IPS-18a (cell line): ENCODE data around the gene SAFB.

Experiments used
- H3K27ac ChIP-seq: one replicate; pipeline ENCODE4 v1.5.1; 2013; ENCODE audit warnings: low read length
- H3K27me3 ChIP-seq: one replicate; pipeline ENCODE4 v1.6.1; 2013; ENCODE audit warnings: mild to moderate bottlenecking, low read length; ENCODE audit not compliant: control insufficient read depth, insufficient read depth
- H3K36me3 ChIP-seq: one replicate; pipeline ENCODE4 v1.6.1; 2013; ENCODE audit warnings: low read depth, low read length; ENCODE audit not compliant: control insufficient read depth
- H3K4me1 ChIP-seq: one replicate; pipeline ENCODE4 v1.6.1; 2013; ENCODE audit warnings: low read depth, low read length; ENCODE audit not compliant: control insufficient read depth
- H3K4me3 ChIP-seq: one replicate; pipeline ENCODE4 v1.5.1; 2013; ENCODE audit warnings: low read length
- H3K9ac ChIP-seq: one replicate; pipeline ENCODE4 v1.6.1; 2013; ENCODE audit warnings: mild to moderate bottlenecking, low read length, moderate library complexity
- H3K9me3 ChIP-seq: one replicate; pipeline ENCODE4 v1.6.1; 2013; ENCODE audit warnings: low read depth, low read length; ENCODE audit not compliant: control insufficient read depth

SAFB gene

DNA sequence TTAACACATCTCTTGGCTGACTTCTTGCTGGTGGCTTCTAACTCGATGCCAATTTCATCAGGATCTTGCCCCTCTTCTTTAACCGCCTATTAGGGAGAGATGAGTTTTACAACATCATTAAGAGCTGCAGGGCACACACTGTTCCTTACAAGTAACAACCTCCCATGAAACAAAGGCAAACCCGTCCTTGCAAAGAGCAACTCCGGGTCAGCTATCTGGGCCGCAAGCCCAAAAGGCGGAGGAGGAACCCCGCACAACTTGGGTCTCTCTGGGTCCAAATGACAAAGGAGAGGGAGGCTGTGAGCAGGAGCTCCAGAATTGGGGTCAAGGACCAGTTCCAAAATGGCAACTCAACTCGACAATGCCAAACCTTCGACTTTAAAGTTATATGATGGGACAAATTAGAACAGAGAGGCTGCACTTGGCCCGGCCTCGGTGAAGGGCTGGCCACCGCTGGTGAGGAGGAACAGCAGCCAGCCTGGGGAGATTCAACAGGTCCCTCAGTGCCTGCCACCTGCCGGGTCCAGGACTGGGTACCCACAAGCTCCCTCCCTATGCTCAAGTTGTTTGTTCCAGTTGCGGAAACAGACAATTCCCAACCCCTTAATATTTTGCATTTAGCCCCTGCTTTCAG is 1.5 kb upstream of the SAFB start:
- peaks cover 9% of the 10 kb centered on the region for H3K4me1 ChIP-seq
- peak overlapping the region; percentile 96 for H3K9ac ChIP-seq
- H3K36me3 ChIP-seq = peaks cover 52% of the 10 kb centered on the region
- peak overlapping the region; percentile 93 for H3K4me3 ChIP-seq
- no peak overlapping the region for H3K27ac ChIP-seq
- no peaks in the 10 kb centered on the region for H3K9me3 ChIP-seq
- no peaks in the 10 kb centered on the region for H3K27me3 ChIP-seq

- no peak overlapping the region for H3K27ac ChIP-seq
- H3K36me3 ChIP-seq = peaks cover 58% of the 10 kb centered on the region
- no peaks in the 10 kb centered on the region for H3K27me3 ChIP-seq
- peak overlapping the region; percentile 93 for H3K4me3 ChIP-seq
- peak overlapping the region; percentile 96 for H3K9ac ChIP-seq
- H3K4me1 ChIP-seq = peaks cover 9% of the 10 kb centered on the region
- H3K9me3 ChIP-seq = no peaks in the 10 kb centered on the region
These were observed 878 bp upstream of the SAFB start for GRCh38 chr19:5621945-5622464.

DNA sequence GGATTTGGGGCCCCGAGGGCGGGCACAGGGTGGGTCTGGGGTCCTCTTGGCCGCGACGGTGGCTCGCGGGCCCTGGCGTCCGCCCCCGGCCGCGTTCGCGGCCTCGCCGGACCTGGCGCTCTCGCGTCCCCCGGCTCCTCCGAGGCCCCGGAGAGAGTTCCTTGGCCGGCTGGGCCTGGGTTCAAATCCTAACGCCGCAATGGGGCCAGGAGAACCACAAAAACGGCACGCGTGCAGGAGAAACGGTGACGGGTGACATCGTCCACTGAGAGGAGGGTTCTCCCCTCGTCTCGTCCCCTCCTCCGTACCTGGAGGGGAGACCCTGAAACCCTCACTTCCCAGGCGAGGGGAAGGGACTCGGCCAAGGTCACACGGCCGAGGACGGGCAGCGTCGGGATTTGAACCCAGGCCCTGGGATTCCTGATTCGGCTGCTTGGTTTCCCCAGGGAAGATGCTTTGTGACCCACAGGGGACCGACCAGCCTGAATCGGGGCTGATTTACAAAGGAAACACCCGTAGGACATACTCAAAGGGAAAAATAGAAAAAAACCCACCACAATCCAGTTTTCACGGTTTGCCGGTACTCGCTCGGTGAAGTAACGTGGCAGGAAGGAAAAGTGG is 624 bp downstream of the SAFB start:
- Histone ChIP-seq H3K27me3 (no peaks in the 10 kb centered on the region), H3K4me1 (peaks cover 9% of the 10 kb centered on the region), H3K9me3 (no peaks in the 10 kb centered on the region), H3K36me3 (peaks cover 61% of the 10 kb centered on the region), H3K4me3 (peak overlapping the region; percentile 93), H3K9ac (peak overlapping the region; percentile 96), H3K27ac (peak overlapping the region; percentile 80)

DNA sequence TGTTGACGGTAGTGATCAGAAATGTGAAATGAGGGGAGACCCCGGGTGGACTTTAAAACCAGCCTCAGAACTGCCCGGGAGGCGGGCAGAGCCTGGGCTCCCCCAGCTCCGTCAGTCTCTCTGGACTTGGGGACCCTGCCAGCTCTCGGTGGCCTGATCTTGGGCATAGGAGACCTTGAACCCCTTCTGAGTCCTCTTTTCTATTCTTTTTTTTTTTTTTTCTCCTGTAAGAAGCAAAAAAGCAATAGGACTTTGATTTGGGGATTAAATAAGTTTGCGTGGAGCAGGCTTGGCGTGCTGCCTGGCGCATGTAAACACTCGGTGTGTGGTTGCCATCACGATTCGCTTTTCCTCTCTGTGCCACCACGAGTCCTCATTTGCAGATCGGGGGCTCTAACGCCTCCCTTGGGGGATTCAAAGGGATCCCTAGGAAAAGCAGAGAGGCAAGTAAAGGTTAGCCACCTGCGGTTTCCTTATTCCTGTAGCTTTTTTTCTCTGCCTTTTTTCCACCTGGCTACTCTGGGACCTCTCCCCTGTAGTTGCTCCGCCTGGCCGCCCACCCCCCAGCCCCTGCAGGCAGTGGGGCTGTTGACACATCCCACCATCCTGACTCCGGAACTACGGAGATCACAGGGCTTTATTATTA is 1.3 kb downstream of the SAFB start:
- no peaks in the 10 kb centered on the region for H3K27me3 ChIP-seq
- peaks cover 9% of the 10 kb centered on the region for H3K4me1 ChIP-seq
- H3K36me3 ChIP-seq = peaks cover 61% of the 10 kb centered on the region
- H3K27ac ChIP-seq = peak overlapping the region; percentile 80
- H3K9me3 ChIP-seq = no peaks in the 10 kb centered on the region
- peak overlapping the region; percentile 96 for H3K9ac ChIP-seq
- H3K4me3 ChIP-seq = peak overlapping the region; percentile 93

- peak overlapping the region; percentile 93 for H3K4me3 ChIP-seq
- peak overlapping the region; percentile 96 for H3K9ac ChIP-seq
- no peak overlapping the region for H3K27ac ChIP-seq
- peaks cover 65% of the 10 kb centered on the region for H3K36me3 ChIP-seq
- no peaks in the 10 kb centered on the region for H3K9me3 ChIP-seq
- H3K4me1 ChIP-seq = peaks cover 9% of the 10 kb centered on the region
- no peaks in the 10 kb centered on the region for H3K27me3 ChIP-seq
These were observed 1.9 kb downstream of the SAFB start for GRCh38 chr19:5624741-5625278.

GRCh38 chr19:5625641-5626040 is 2.8 kb downstream of the SAFB start:
- H3K9ac ChIP-seq = no peak overlapping the region
- no peak overlapping the region for H3K4me3 ChIP-seq

DNA sequence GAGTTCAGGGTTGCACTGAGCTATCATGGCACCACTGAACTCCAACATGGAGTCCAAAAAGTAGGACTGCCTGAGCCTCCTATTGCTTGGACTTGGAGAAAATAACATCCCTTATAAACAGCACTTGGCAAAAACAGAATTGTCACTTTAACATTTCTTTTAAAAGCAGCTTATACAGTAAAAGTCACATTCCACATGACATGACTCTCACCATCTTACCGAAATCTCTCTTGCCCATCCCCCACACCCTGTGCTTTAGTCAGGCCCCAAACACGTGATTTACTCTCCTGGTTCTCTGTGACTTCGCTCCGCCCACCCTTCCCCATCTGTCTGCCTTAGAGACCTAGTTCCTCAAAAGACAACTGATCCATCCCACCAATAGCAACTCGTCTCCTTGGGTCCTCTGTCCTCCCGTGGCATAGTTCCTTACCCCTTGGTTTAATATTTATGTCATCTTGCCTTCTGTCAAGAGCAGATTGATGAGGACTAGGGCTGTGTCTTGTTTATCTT is 4.6 kb downstream of the SAFB start:
- peaks cover 66% of the 10 kb centered on the region for H3K36me3 ChIP-seq
- H3K9me3 ChIP-seq = no peaks in the 10 kb centered on the region
- no peak overlapping the region for H3K9ac ChIP-seq
- H3K4me3 ChIP-seq = no peak overlapping the region
- no peaks in the 10 kb centered on the region for H3K27me3 ChIP-seq
- H3K4me1 ChIP-seq = peaks cover 9% of the 10 kb centered on the region
- no peak overlapping the region for H3K27ac ChIP-seq

More at GRCh38 chr19:5625641-5626040, 2.8 kb downstream of the SAFB start:
- Histone ChIP-seq H3K27me3 (no peaks in the 10 kb centered on the region), H3K27ac (no peak overlapping the region), H3K36me3 (peaks cover 61% of the 10 kb centered on the region), H3K9me3 (no peaks in the 10 kb centered on the region), H3K4me1 (peaks cover 9% of the 10 kb centered on the region)

DNA sequence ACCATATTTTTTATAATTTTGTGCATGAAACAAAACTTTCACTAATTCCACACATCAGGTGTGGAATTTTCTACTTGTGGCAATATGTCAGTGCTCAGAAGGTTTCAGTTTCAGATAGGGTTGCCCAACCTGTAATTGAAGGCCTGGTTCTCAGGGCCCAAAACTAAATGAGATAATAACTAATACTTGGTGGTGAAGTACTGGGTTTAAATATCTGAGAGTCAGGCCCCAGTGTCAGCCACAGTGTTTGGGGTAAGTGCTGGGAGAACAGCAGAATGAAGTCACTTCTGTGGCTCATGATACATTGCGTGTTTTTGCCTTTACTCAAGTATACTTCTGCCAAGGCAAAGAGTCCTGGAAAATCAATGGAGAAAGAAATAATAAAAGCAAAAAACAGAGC is 5.6 kb downstream of the SAFB start:
- no peak overlapping the region for H3K4me3 ChIP-seq
- H3K36me3 ChIP-seq = peaks cover 66% of the 10 kb centered on the region
- no peaks in the 10 kb centered on the region for H3K9me3 ChIP-seq
- H3K27ac ChIP-seq = no peak overlapping the region
- peaks cover 9% of the 10 kb centered on the region for H3K4me1 ChIP-seq
- H3K9ac ChIP-seq = no peak overlapping the region
- H3K27me3 ChIP-seq = no peaks in the 10 kb centered on the region

- no peak overlapping the region for H3K27ac ChIP-seq
These were observed 6.1 kb downstream of the SAFB start for GRCh38 chr19:5628919-5629481.

DNA sequence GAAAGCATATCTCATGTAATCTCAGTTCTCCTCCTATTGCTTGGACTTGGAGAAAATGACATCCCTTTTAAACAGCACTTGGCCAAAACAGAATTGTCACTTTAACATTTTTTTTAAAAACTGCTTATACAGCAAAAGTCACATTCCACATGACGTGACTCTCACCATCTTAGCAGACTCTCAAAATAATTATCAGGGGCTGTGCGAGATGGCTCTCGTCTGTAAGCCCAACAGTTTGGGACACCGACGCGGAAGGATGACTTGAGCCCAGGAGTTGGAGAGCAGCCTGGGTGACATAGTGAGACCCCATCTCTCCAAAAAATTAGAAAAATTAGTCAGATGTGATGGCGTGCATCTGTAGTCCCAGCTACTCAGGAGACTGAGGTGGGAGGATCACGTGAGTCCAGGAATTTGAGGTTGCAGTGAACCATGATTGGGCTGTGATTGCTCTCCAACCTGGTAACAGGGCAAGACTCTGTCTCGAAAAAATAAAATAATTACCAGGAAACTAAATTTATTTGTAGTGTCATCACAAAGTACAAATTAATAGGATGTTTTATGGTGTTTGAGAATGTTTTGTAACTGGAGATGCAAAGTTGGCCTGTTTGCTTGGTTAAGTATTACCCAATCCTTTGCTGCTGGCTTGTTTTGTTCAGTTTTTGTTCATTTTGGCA is 8.8 kb downstream of the SAFB start:
- no peak overlapping the region for H3K27ac ChIP-seq
- no peaks in the 10 kb centered on the region for H3K4me1 ChIP-seq
- peaks cover 45% of the 10 kb centered on the region for H3K36me3 ChIP-seq
- no peaks in the 10 kb centered on the region for H3K27me3 ChIP-seq
- no peak overlapping the region for H3K9ac ChIP-seq
- no peak overlapping the region for H3K4me3 ChIP-seq
- H3K9me3 ChIP-seq = no peaks in the 10 kb centered on the region

More at GRCh38 chr19:5628919-5629481, 6.1 kb downstream of the SAFB start:
- no peaks in the 10 kb centered on the region for H3K9me3 ChIP-seq
- no peak overlapping the region for H3K9ac ChIP-seq
- H3K27me3 ChIP-seq = no peaks in the 10 kb centered on the region
- H3K36me3 ChIP-seq = peaks cover 66% of the 10 kb centered on the region
- peaks cover 9% of the 10 kb centered on the region for H3K4me1 ChIP-seq
- no peak overlapping the region for H3K4me3 ChIP-seq

GRCh38 chr19:5632241-5632612 is 9.3 kb downstream of the SAFB start:
- Histone ChIP-seq H3K9ac (no peak overlapping the region), H3K27ac (no peak overlapping the region), H3K36me3 (peaks cover 40% of the 10 kb centered on the region), H3K4me3 (no peak overlapping the region), H3K27me3 (no peaks in the 10 kb centered on the region), H3K9me3 (no peaks in the 10 kb centered on the region), H3K4me1 (no peaks in the 10 kb centered on the region)
